Ovary (tissue), 9 donors: ENCODE measurements around the gene C16orf89. TPM values are rescaled to one million over a fixed set of nuclear protein-coding genes. Genes with fewer than 3 reads are reported as not detected.

Experiments used
- DNase-seq, 5 donors: peaks; one replicate each; pipeline ENCODE4 v3.0.0-alpha.2; 2019 to 2020
- H3K27ac ChIP-seq, 2 donors: fragments of 200-600 bp; one replicate each; pipeline versions ENCODE4 v1.5.1 to v1.8.0; 2019 to 2022
- H3K27me3 ChIP-seq: fragments of 200-600 bp; one replicate; pipeline ENCODE4 v1.8.0; 2022
- H3K36me3 ChIP-seq: fragments of 200-600 bp; sonication (generic); one replicate; pipeline ENCODE4 v1.5.1; 2019
- H3K4me1 ChIP-seq: one replicate; pipeline ENCODE4 v1.8.1; 2013; ENCODE audit warnings: mild to moderate bottlenecking, moderate library complexity; ENCODE audit not compliant: insufficient read depth
- H3K4me3 ChIP-seq: fragments of 200-600 bp; sonication (generic); one replicate; pipeline ENCODE4 v1.5.1; 2017
- H3K9me3 ChIP-seq, 2 donors: fragments of 200-600 bp in 1 of 2; sonication (generic) in 1 of 2; one replicate each; pipeline versions ENCODE4 v1.5.1 to v1.8.1; 2013 to 2019; ENCODE audit warnings: mild to moderate bottlenecking in 1 of 2, moderate library complexity in 1 of 2
- CTCF ChIP-seq, 3 donors: fragments of 450-650 bp in 2 of 3; fragments of 200-600 bp in 1 of 3; IDR thresholded peaks; one replicate each; pipeline versions ENCODE4 v1.5.1 to v1.8.0; 2016 to 2022; ENCODE audit warnings: antibody characterized with exemption in 3 of 3, mild to moderate bottlenecking in 1 of 3
- EP300 ChIP-seq: sonication (generic); formaldehyde crosslinking; IDR thresholded peaks from one replicate; pipeline ENCODE4 v1.6.1; 2017; ENCODE audit warnings: antibody characterized with exemption
- POLR2A ChIP-seq: fragments of 450-650 bp; IDR thresholded peaks from one replicate; pipeline ENCODE4 v1.6.1; 2017; ENCODE audit warnings: antibody characterized with exemption, mild to moderate bottlenecking, moderate library complexity
- WGBS, 3 donors: extraction: QIAGEN DNeasy Blood & Tissue Kit in 1 of 3; methylation state at CpG; one replicate each; pipeline versions ENCODE4 v1.1.5 to v1.1.7; 2013 to 2017; 5-methylcytosine and 5-hydroxymethylcytosine counted together
- intact Hi-C, 4 donors: fragments of 100-400 bp; cut with DNase I; formaldehyde crosslinking; loops; one replicate each; pipeline versions ENCODE4 v1.11.0 to v1.15.1; 2022 to 2023
- polyA plus RNA-seq, 2 donors: library from polyadenylated mRNA; stranded (reverse); fragments of 200-250 nt in 1 of 2; fragments of 350-450 nt in 1 of 2; fragmentation: Illumina TruSeq in 1 of 2; extraction: RNeasy Lipid Tissue Mini Kit (QIAGEN cat#74804) in 1 of 2; gene quantifications; one replicate each; pipeline ENCODE4 v1.2.3, GENCODE V29; 2013 to 2014
- total RNA-seq, 7 donors: library from RNA; depleted of rRNA in 2 of 7; stranded (reverse); fragments of >200 nt in 2 of 7; fragmentation: NEBNext Ultra II Directional in 3 of 7; extraction: Animal tissue kit (Norgen Biotek cat#: 25700) in 3 of 7; gene quantifications; one replicate each; pipeline versions ENCODE4 v1.1.0 to v1.2.4, GENCODE V29; 2016 to 2023
- donor health status: DM: no; HTN: no; CAD: no; lungs with moderate emphysema.
- donor health status: DM: no; HTN: no; CAD: no.
- donor health status: Bipolar disorder and iron deficiency.
- donor health status: DM: yes; HTN: yes; CAD: no.
- donor health status: DM: no; HTN: no; CAD: no.
- donor health status: DM: yes; HTN: yes; CAD: no.

The C16orf89 gene
- total and polyA plus RNA-seq, 9 donors = 0.37 to 17.5 (median 3.2) TPM; not detected in 1

GRCh38 chr16:5033256-5034166 is 32.2 kb downstream of the C16orf89 start, which contains the start of gene NAGPA:
TSS of gene NAGPA (minus strand) at chr16:5033935. CDS start at chr16:5033914, 21 bp downstream.
- no peak for TF ChIP-seq EP300
- TF ChIP-seq POLR2A = no peak
- no peak for TF ChIP-seq CTCF (IDR thresholded peaks at IDR 0.05)
- DNase-seq = peak; percentile 85 to 94 (median 90)
- H3K27ac ChIP-seq = peak within 1 kb of the TSS in 1 of 2 donors; percentile 4
- no peaks in the 10 kb centered on the region for H3K36me3 ChIP-seq
- H3K4me1 ChIP-seq = peaks cover 6% of the 10 kb centered on the region
- H3K9me3 ChIP-seq = no peaks in the 10 kb centered on the region
- 0% methylated on average over 43 to 104 of the region's 104 CpGs for WGBS, 3 donors
- peak within 1 kb of the TSS; percentile 90 for H3K4me3 ChIP-seq
- intact Hi-C loops = no loop called here
- H3K27me3 ChIP-seq = no peaks in the 10 kb centered on the region

GRCh38 chr16:5032748-5033167 is 33.0 kb downstream of the C16orf89 start:
- peak overlapping the region; percentile 90 for H3K4me3 ChIP-seq
- 19 to 24% (median 20%) methylated on average over 12 of the region's 12 CpGs for WGBS, 3 donors
- H3K4me1 ChIP-seq = peaks cover 6% of the 10 kb centered on the region
- H3K9me3 ChIP-seq = no peaks in the 10 kb centered on the region
- TF ChIP-seq EP300 (no peak), CTCF (IDR thresholded peaks at IDR 0.05) (no peak), POLR2A (no peak)
- intact Hi-C loops = no loop called here
- no peaks in the 10 kb centered on the region for H3K27me3 ChIP-seq
- H3K27ac ChIP-seq = no peak overlapping the region
- peak in 1 of 5 donors; percentile 6 for DNase-seq
- no peaks in the 10 kb centered on the region for H3K36me3 ChIP-seq

GRCh38 chr16:5031601-5032000 is 34.2 kb downstream of the C16orf89 start:
- Histone ChIP-seq H3K27me3 (no peaks in the 10 kb centered on the region), H3K4me3 (no peak overlapping the region), H3K4me1 (peaks cover 6% of the 10 kb centered on the region), H3K9me3 (no peaks in the 10 kb centered on the region), H3K27ac (no peak overlapping the region), H3K36me3 (no peaks in the 10 kb centered on the region)
- DNase-seq = peak in 1 of 5 donors; percentile 8
- no peak for TF ChIP-seq CTCF (IDR thresholded peaks at IDR 0.05)
- TF ChIP-seq POLR2A = no peak
- no peak for TF ChIP-seq EP300
- 78 to 84% (median 82%) methylated on average over 7 of the region's 7 CpGs for whole genome bisulfite sequencing, 3 donors
- intact Hi-C loops = no loop called here

- peaks cover 6% of the 10 kb centered on the region for H3K4me1 ChIP-seq
- no peaks in the 10 kb centered on the region for H3K36me3 ChIP-seq
- TF ChIP-seq POLR2A = no peak
- TF ChIP-seq CTCF (IDR thresholded peaks at IDR 0.05) = no peak
- TF ChIP-seq EP300 = no peak
- 85 to 90% (median 86%) methylated on average over 12 of the region's 12 CpGs for WGBS, 3 donors
- no peak overlapping the region for H3K27ac ChIP-seq
- intact Hi-C loops = no loop called here
- no peaks in the 10 kb centered on the region for H3K27me3 ChIP-seq
- H3K4me3 ChIP-seq = no peak overlapping the region
- H3K9me3 ChIP-seq = no peaks in the 10 kb centered on the region
- peak in 1 of 5 donors; percentile 3 for DNase-seq
Observed at GRCh38 chr16:5030251-5030870, 35.4 kb downstream of the C16orf89 start.
